SK-N-SH (cell line): ENCODE measurements around the gene MYO15A. TPM values are rescaled to one million over a fixed set of nuclear protein-coding genes. Genes with fewer than 3 reads are reported as not detected.

Experiments used
- CTCF ChIA-PET: fragments of 300-600, 350-600 bp; formaldehyde crosslinking; extraction: SDS; loops from one replicate; lab custom pipeline; 2021; lab: Yijun Ruan, JAX
- POLR2A ChIA-PET: fragments of 350-600 bp; sonication (Branson Sonifier 250); formaldehyde crosslinking; extraction: SDS; loops from one replicate; lab custom pipeline; 2020; ENCODE audit warnings: antibody characterized with exemption, inconsistent platforms; lab: Yijun Ruan, JAX
- DNase-seq: peaks from one replicate; pipeline ENCODE4 v3.0.0; 2012
- H2AFZ ChIP-seq: fragments of 200-600 bp; sonication (generic); 2 replicates; pipeline ENCODE4 v1.8.1; 2016; ENCODE audit warnings: antibody characterized with exemption, mild to moderate bottlenecking, low read depth
- H3F3A ChIP-seq: fragments of 200-600 bp; sonication (generic); replicated peaks from 2 replicates; pipeline ENCODE3; 2016; ENCODE audit warnings: antibody characterized with exemption, mild to moderate bottlenecking; ENCODE audit not compliant: insufficient read depth
- H3K27ac ChIP-seq, 2 experiments: fragments of 200-500 bp in 1 of 2; fragments of 200-600 bp in 1 of 2; sonication (Bioruptor generic) in 1 of 2; sonication (generic), shearing (Covaris generic) in 1 of 2; 2 replicates each; pipeline versions ENCODE4 v1.5.1 to v1.6.1; 2014 to 2016; ENCODE audit warnings: low read depth in 2 of 2, inconsistent platforms in 1 of 2, low read length in 1 of 2, mild to moderate bottlenecking in 1 of 2, mixed read lengths in 1 of 2
- H3K27me3 ChIP-seq: fragments of 200-600 bp; sonication (generic), shearing (Covaris generic); 2 replicates; pipeline ENCODE4 v1.6.1; 2016; ENCODE audit warnings: mixed run types; ENCODE audit not compliant: insufficient read depth
- H3K36me3 ChIP-seq, 2 experiments: fragments of 200-500 bp in 1 of 2; fragments of 200-600 bp in 1 of 2; sonication (Bioruptor generic) in 1 of 2; sonication (generic) in 1 of 2; replicated peaks in 1 of 2; 2 replicates each; pipeline versions ENCODE3 to v1.5.1; 2014 to 2016; ENCODE audit warnings: low read length in 1 of 2, mild to moderate bottlenecking in 1 of 2; ENCODE audit not compliant: insufficient read depth in 2 of 2, control insufficient read depth in 1 of 2
- H3K4me1 ChIP-seq, 2 experiments: fragments of 200-500 bp in 1 of 2; fragments of 200-600 bp in 1 of 2; sonication (Bioruptor generic) in 1 of 2; sonication (generic), shearing (Covaris generic) in 1 of 2; 2 replicates each; pipeline versions ENCODE4 v1.5.1 to v1.6.1; 2014 to 2016; ENCODE audit warnings: low read depth in 1 of 2, low read length in 1 of 2, mixed run types in 1 of 2; ENCODE audit not compliant: insufficient read depth in 2 of 2, control insufficient read depth in 1 of 2
- H3K4me2 ChIP-seq: fragments of 200-600 bp; sonication (generic), shearing (Covaris generic); 2 replicates; pipeline ENCODE4 v1.6.1; 2017; ENCODE audit warnings: mixed run types
- H3K4me3 ChIP-seq, 2 experiments: fragments of 200-500 bp in 1 of 2; fragments of 200-600 bp in 1 of 2; sonication (Bioruptor generic) in 1 of 2; sonication (generic), shearing (Covaris generic) in 1 of 2; 2 replicates each; pipeline versions ENCODE4 v1.5.1 to v1.8.1; 2014 to 2016; ENCODE audit warnings: low read depth in 2 of 2, inconsistent platforms in 1 of 2, low read length in 1 of 2, mild to moderate bottlenecking in 1 of 2, mixed read lengths in 1 of 2, moderate library complexity in 1 of 2
- H3K79me2 ChIP-seq: fragments of 200-600 bp; sonication (generic); 2 replicates; pipeline ENCODE4 v1.8.1; 2017; ENCODE audit warnings: mild to moderate bottlenecking; ENCODE audit not compliant: insufficient read depth
- H3K9ac ChIP-seq: fragments of 200-600 bp; sonication (generic); 2 replicates; pipeline ENCODE4 v1.6.1; 2017; ENCODE audit warnings: mixed run types
- H3K9me2 ChIP-seq: fragments of 200-600 bp; sonication (generic); 2 replicates; pipeline ENCODE4 v1.6.1; 2017; ENCODE audit warnings: mixed run types
- H3K9me3 ChIP-seq: fragments of 200-600 bp; sonication (generic); 2 replicates; pipeline ENCODE4 v1.6.1; 2017; ENCODE audit warnings: mixed run types, mild to moderate bottlenecking, moderate library complexity
- H4K20me1 ChIP-seq: fragments of 200-600 bp; sonication (generic); 2 replicates; pipeline ENCODE4 v1.6.1; 2017; ENCODE audit warnings: mild to moderate bottlenecking, mixed run types; ENCODE audit not compliant: insufficient read depth
- FOXJ3 ChIP-seq: sonication (generic); formaldehyde crosslinking; IDR thresholded peaks from 2 replicates; pipeline ENCODE4 v1.5.1; 2020; ENCODE audit warnings: mild to moderate bottlenecking, missing genetic modification reagents
- GABPA ChIP-seq: IDR thresholded peaks from 2 replicates; pipeline ENCODE4 v1.4.0; 2012; ENCODE audit warnings: low read depth, mild to moderate bottlenecking
- MXI1 ChIP-seq: IDR thresholded peaks from 2 replicates; pipeline ENCODE4 v1.6.1; 2012; ENCODE audit warnings: mild to moderate bottlenecking, low read depth, low read length, improper control_type of control experiment
- NRF1 ChIP-seq: IDR thresholded peaks from 2 replicates; pipeline ENCODE4 v1.6.1; 2012; ENCODE audit warnings: low read depth, mild to moderate bottlenecking, low read length
- RAD21 ChIP-seq: IDR thresholded peaks from 2 replicates; pipeline ENCODE4 v1.6.1; 2012; ENCODE audit warnings: mild to moderate bottlenecking, low read length
- RCOR1 ChIP-seq: fragments of 150-350 bp; IDR thresholded peaks from 2 replicates; pipeline ENCODE4 v1.6.1; 2017; ENCODE audit warnings: antibody characterized with exemption, low read length
- RFX5 ChIP-seq: IDR thresholded peaks from 2 replicates; pipeline ENCODE4 v1.6.1; 2012; ENCODE audit warnings: mild to moderate bottlenecking, improper control_type of control experiment, low read length
- SIN3A ChIP-seq: IDR thresholded peaks from 2 replicates; pipeline ENCODE4 v1.6.1; 2012; ENCODE audit warnings: low read depth, mild to moderate bottlenecking, low read length, moderate library complexity, borderline replicate concordance
- SMC3 ChIP-seq: IDR thresholded peaks from 2 replicates; pipeline ENCODE4 v1.6.1; 2012; ENCODE audit warnings: low read depth, low read length, improper control_type of control experiment
- TAF1 ChIP-seq: IDR thresholded peaks from 2 replicates; pipeline ENCODE4 v1.6.1; 2012; ENCODE audit warnings: low read depth, mild to moderate bottlenecking, low read length, moderate library complexity, borderline replicate concordance
- TEAD4 ChIP-seq: IDR thresholded peaks from 2 replicates; pipeline ENCODE4 v1.4.0; 2012; ENCODE audit warnings: mild to moderate bottlenecking, borderline replicate concordance; ENCODE audit not compliant: insufficient read depth
- WGBS: methylation state at CpG from one replicate; pipeline ENCODE4 v1.1.6; 2017; ENCODE audit warnings: low lambda C conversion rate; 5-methylcytosine and 5-hydroxymethylcytosine counted together
- polyA plus RNA-seq, 3 experiments: library from polyadenylated mRNA; depleted of rRNA; stranded (reverse); fragments of >200 nt; gene quantifications; 2 replicates each; pipeline ENCODE4 v1.2.3, GENCODE V29; 2012
- TF ChIP-seq, protein P1 (sequence below): fragments of 200-600 bp; sonication (generic); IDR thresholded peaks from 2 replicates; pipeline ENCODE4 v1.6.1; 2017; ENCODE audit warnings: antibody characterized with exemption, mild to moderate bottlenecking, moderate library complexity
- TF ChIP-seq, protein P2 (sequence below): IDR thresholded peaks from 2 replicates; pipeline ENCODE4 v1.4.0; 2012; ENCODE audit warnings: low read depth
- TF ChIP-seq, protein P3 (sequence below): fragments of 150-350 bp; IDR thresholded peaks from 2 replicates; pipeline ENCODE4 v1.6.1; 2017; ENCODE audit warnings: antibody characterized with exemption, low read length, low read depth, borderline replicate concordance
- TF ChIP-seq, protein P4 (sequence below): IDR thresholded peaks from 2 replicates; pipeline ENCODE4 v1.4.0; 2012; ENCODE audit warnings: low read depth, borderline replicate concordance
- TF ChIP-seq, protein P5 (sequence below): fragments of 150-350 bp; IDR thresholded peaks from 2 replicates; pipeline ENCODE4 v1.6.1; 2016; ENCODE audit warnings: mild to moderate bottlenecking, low read depth, low read length

The MYO15A gene
- polyA plus RNA-seq, 1 of the 3 experiments (the other 2 are of a cell fraction), result 0.43 TPM

DNA sequence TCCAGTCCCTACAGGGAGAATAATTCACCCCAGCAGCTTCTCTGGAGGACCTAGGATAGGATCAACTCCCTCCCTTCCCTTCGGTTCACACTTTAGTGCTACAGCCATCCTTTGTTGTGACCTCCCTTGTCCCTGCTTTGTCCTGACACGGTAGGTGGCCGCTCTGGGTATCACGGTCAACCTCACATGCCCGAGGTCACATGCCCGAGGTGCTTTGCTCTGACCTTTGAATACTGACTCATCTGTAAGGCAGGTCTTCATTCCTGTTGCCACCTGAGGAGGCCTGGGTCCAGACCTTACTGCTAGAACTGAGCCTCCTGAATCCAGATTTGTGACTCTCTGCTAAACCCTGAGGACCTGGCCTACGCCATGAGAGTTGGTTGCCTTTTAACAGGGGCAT lies 94.8 kb downstream of the MYO15A start:
- Histone ChIP-seq H3K27ac (no peak overlapping the region), H3K4me3 (no peak overlapping the region), H3K9me3 (no peaks in the 10 kb centered on the region), H3K4me2 (no peak overlapping the region), H3K9ac (no peak overlapping the region), H3F3A (no peaks in the 10 kb centered on the region), H3K4me1 (peaks cover 0 to 9% of the 10 kb centered on the region in 2 experiments; a peak in 1 of 4 replicates), H3K79me2 (peaks cover 77% of the 10 kb centered on the region), H3K36me3 (peaks cover 9 to 35% of the 10 kb centered on the region in 2 experiments), H3K27me3 (no peaks in the 10 kb centered on the region), H3K9me2 (no peaks in the 10 kb centered on the region), H2AFZ (no peak overlapping the region), H4K20me1 (peaks cover 73% of the 10 kb centered on the region)
- no peak for TF ChIP-seq MXI1
- TF ChIP-seq SMC3, result no peak
- no peak for TF ChIP-seq RAD21
- TF ChIP-seq TAF1, result no peak
- no peak for TF ChIP-seq NRF1
- TF ChIP-seq, protein P1, sequence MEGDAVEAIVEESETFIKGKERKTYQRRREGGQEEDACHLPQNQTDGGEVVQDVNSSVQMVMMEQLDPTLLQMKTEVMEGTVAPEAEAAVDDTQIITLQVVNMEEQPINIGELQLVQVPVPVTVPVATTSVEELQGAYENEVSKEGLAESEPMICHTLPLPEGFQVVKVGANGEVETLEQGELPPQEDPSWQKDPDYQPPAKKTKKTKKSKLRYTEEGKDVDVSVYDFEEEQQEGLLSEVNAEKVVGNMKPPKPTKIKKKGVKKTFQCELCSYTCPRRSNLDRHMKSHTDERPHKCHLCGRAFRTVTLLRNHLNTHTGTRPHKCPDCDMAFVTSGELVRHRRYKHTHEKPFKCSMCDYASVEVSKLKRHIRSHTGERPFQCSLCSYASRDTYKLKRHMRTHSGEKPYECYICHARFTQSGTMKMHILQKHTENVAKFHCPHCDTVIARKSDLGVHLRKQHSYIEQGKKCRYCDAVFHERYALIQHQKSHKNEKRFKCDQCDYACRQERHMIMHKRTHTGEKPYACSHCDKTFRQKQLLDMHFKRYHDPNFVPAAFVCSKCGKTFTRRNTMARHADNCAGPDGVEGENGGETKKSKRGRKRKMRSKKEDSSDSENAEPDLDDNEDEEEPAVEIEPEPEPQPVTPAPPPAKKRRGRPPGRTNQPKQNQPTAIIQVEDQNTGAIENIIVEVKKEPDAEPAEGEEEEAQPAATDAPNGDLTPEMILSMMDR, result no peak
- TF ChIP-seq, protein P2, sequence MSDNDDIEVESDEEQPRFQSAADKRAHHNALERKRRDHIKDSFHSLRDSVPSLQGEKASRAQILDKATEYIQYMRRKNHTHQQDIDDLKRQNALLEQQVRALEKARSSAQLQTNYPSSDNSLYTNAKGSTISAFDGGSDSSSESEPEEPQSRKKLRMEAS, result no peak
- TF ChIP-seq, protein P3, sequence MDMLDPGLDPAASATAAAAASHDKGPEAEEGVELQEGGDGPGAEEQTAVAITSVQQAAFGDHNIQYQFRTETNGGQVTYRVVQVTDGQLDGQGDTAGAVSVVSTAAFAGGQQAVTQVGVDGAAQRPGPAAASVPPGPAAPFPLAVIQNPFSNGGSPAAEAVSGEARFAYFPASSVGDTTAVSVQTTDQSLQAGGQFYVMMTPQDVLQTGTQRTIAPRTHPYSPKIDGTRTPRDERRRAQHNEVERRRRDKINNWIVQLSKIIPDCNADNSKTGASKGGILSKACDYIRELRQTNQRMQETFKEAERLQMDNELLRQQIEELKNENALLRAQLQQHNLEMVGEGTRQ, result no peak
- TF ChIP-seq TEAD4, result no peak
- no peak for TF ChIP-seq FOXJ3 (CRISPR knock-in tag)
- TF ChIP-seq RFX5, result no peak
- TF ChIP-seq GABPA, result no peak
- TF ChIP-seq SIN3A, result no peak
- TF ChIP-seq RCOR1, result no peak
- TF ChIP-seq, protein P4, sequence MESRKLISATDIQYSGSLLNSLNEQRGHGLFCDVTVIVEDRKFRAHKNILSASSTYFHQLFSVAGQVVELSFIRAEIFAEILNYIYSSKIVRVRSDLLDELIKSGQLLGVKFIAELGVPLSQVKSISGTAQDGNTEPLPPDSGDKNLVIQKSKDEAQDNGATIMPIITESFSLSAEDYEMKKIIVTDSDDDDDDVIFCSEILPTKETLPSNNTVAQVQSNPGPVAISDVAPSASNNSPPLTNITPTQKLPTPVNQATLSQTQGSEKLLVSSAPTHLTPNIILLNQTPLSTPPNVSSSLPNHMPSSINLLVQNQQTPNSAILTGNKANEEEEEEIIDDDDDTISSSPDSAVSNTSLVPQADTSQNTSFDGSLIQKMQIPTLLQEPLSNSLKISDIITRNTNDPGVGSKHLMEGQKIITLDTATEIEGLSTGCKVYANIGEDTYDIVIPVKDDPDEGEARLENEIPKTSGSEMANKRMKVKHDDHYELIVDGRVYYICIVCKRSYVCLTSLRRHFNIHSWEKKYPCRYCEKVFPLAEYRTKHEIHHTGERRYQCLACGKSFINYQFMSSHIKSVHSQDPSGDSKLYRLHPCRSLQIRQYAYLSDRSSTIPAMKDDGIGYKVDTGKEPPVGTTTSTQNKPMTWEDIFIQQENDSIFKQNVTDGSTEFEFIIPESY, result no peak
- TF ChIP-seq, protein P5, sequence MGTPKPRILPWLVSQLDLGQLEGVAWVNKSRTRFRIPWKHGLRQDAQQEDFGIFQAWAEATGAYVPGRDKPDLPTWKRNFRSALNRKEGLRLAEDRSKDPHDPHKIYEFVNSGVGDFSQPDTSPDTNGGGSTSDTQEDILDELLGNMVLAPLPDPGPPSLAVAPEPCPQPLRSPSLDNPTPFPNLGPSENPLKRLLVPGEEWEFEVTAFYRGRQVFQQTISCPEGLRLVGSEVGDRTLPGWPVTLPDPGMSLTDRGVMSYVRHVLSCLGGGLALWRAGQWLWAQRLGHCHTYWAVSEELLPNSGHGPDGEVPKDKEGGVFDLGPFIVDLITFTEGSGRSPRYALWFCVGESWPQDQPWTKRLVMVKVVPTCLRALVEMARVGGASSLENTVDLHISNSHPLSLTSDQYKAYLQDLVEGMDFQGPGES, result no peak
- ChIA-PET POLR2A (interaction anchor here (1.4 kb wide), 1 partner anchor 9 kb away, joined by 3 read pairs; no protein-coding TSS in a partner anchor), CTCF (interaction anchor here (0.6 to 1.6 kb wide), 5 partner anchors 11 to 15 kb away, joined by 3 to 5 read pairs (median 3); no protein-coding TSS in a partner anchor)
- WGBS, result 90% methylated on average over 4 of the region's 7 CpGs
- no peak for DNase-seq
